ENCODE data around the gene TOMM7.

DNA sequence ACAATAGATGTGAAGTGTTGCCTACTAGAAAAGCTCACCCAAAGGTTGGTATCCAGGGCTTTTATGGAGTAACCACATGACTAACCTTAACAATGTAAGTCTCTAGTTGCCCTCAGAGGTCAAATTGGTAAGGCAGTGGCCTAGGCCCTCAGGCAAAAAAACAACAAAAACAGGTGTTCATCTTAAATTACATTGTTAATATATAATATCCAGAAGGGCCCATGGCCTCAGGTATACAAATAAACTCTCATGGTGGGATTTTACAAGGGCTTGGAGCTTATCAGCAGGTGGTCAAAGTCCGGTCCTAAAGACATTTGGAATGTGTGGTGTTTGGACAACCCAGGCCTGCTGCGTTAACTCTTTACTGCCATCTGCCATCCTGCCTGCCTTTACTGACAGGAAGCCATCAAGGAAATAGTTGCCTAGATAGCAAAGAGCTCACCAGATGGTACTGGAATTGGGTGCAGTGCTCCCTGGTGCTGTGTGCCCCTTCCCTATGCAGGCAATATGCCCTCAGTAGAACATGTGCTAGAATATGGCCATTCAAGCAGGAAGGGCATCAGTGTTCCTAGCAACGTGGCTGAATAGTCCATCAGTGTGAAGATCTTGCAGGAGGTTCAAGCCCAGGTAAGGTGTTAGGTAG lies 36.2 kb downstream of the TOMM7 start:
- no peak for TF ChIP-seq TAF1 (IDR thresholded peaks at IDR 0.05; ENCODE audit: borderline replicate concordance, insufficient read depth, low read length)
- TF ChIP-seq POLR2AphosphoS5 (IDR thresholded peaks at IDR 0.05; ENCODE audit: low read depth, low read length), result no peak
- no peak for TF ChIP-seq SIN3A (IDR thresholded peaks at IDR 0.05; ENCODE audit: borderline replicate concordance, insufficient read depth, low read length)
- no peak for TF ChIP-seq FOXP2 (optimal IDR thresholded peaks at IDR 0.05; ENCODE audit: borderline replicate concordance, extremely low read depth, extremely low read length, insufficient read depth)

Measured in PFSK-1 (cell line).